Osteocyte (in vitro differentiated cells): ENCODE measurements around the gene VOPP1. TPM values are rescaled to one million over a fixed set of nuclear protein-coding genes. Genes with fewer than 3 reads are reported as not detected.

Source experiments
- DNase-seq: peaks from one replicate; pipeline ENCODE4 v3.0.0; 2021; ENCODE audit warnings: mixed read lengths; ENCODE audit not compliant: unreplicated experiment; ENCODE audit errors: extremely low spot score
- H3K27ac Mint-ChIP-seq: one replicate; pipeline ENCODE4 v1.8.0; 2021; ENCODE audit warnings: mild to moderate bottlenecking, mixed read lengths; ENCODE audit not compliant: unreplicated experiment
- H3K27me3 Mint-ChIP-seq: one replicate; pipeline ENCODE4 v1.8.0; 2021; ENCODE audit warnings: mixed read lengths; ENCODE audit not compliant: unreplicated experiment
- H3K36me3 Mint-ChIP-seq: one replicate; pipeline ENCODE4 v1.8.0; 2021; ENCODE audit warnings: mixed read lengths; ENCODE audit not compliant: unreplicated experiment
- H3K4me1 Mint-ChIP-seq: one replicate; pipeline ENCODE4 v1.8.0; 2021; ENCODE audit warnings: mixed read lengths; ENCODE audit not compliant: unreplicated experiment
- H3K4me3 Mint-ChIP-seq: one replicate; pipeline ENCODE4 v1.8.0; 2021; ENCODE audit warnings: mild to moderate bottlenecking, moderate library complexity, mixed read lengths; ENCODE audit not compliant: unreplicated experiment
- H3K9me3 Mint-ChIP-seq: one replicate; pipeline ENCODE4 v1.8.0; 2021; ENCODE audit warnings: mixed read lengths; ENCODE audit not compliant: unreplicated experiment
- total RNA-seq: library from RNA; stranded (reverse); gene quantifications from 2 replicates; pipeline ENCODE4 v1.2.1, GENCODE V29; 2021
- TF ChIP-seq, protein P1 (sequence below): fragments of 200-600 bp; sonication (generic); IDR thresholded peaks from 2 replicates; pipeline ENCODE4 v1.5.0; 2021; ENCODE audit warnings: antibody characterized with exemption, mild to moderate bottlenecking, moderate library complexity

VOPP1 gene
- total RNA-seq, 1 donor from 2014 or later: 86.6 TPM

DNA sequence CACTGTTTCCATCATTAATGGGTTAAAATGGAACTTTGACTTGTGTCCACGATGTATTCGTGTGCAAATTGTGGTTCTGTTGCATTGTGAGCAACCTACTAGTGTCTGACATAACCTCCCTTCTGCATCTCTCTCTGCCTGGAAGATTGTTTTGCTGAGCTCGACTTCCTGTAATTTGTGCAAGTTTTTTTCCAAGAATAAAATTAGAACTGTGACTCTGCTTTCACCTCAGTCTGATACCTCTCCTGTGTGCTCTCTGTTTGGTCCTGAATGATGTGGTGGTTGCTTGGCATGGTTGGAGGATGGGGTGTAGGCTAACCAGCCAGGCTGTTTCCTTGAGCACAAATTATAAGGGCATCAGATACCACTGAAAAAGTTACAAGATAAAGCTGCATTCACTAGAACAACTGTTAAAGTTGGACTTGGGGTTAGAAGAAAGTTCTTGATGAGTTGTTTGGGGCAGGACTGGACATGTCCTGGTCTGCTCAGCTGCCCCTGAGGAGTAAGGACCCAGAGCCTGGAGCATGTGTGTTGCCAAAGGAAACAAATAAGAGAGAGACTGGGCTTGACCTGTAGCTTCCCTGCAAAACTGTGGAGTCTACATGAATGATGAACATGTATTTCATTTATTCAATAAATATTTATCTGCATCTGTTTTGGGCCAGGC lies 1.9 kb upstream of the VOPP1 start:
- peak overlapping the region; percentile 58 for H3K4me3 Mint-ChIP-seq
- no peaks in the 10 kb centered on the region for H3K36me3 Mint-ChIP-seq
- peak overlapping the region; percentile 63 for H3K27ac Mint-ChIP-seq
- peaks cover 11% of the 10 kb centered on the region for H3K27me3 Mint-ChIP-seq
- TF ChIP-seq, protein P1, sequence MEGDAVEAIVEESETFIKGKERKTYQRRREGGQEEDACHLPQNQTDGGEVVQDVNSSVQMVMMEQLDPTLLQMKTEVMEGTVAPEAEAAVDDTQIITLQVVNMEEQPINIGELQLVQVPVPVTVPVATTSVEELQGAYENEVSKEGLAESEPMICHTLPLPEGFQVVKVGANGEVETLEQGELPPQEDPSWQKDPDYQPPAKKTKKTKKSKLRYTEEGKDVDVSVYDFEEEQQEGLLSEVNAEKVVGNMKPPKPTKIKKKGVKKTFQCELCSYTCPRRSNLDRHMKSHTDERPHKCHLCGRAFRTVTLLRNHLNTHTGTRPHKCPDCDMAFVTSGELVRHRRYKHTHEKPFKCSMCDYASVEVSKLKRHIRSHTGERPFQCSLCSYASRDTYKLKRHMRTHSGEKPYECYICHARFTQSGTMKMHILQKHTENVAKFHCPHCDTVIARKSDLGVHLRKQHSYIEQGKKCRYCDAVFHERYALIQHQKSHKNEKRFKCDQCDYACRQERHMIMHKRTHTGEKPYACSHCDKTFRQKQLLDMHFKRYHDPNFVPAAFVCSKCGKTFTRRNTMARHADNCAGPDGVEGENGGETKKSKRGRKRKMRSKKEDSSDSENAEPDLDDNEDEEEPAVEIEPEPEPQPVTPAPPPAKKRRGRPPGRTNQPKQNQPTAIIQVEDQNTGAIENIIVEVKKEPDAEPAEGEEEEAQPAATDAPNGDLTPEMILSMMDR: no peak
- no peaks in the 10 kb centered on the region for H3K9me3 Mint-ChIP-seq
- peaks cover 38% of the 10 kb centered on the region for H3K4me1 Mint-ChIP-seq
- no peak for DNase-seq

DNA sequence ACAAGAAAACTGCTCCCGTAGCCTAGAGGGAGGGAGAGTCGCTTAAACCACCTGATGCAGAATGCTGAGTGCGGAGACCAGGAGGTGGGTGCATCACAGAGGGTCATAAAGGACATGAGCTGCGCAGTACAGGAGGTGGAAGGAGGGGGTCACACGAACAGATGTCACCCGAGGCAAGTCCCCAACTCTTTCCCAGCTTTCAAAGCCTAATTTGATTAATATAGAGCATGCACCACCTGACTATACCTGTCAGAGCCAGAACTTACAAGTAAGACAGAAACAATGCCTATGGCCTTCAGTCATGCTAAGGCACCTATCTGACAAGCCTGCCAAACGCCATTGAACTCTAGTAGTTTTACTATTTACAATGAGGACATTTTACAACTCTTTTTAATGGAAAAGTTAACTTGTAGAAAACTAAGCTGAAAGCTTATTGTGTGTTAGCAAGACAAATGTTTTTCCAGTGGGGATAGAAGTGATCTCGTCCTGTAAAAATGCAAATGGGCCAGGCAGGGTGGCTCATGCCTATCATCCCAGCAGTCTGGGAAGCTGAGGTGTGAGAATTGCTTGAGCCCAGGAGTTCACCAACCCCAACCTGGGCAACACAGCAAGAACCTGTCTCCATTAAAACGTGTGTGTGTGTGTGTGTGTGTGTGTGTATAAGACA lies 1.1 kb upstream of the VOPP1 start:
- peak overlapping the region; percentile 82 for H3K4me3 Mint-ChIP-seq
- no peaks in the 10 kb centered on the region for H3K36me3 Mint-ChIP-seq
- DNase-seq: no peak
- peaks cover 45% of the 10 kb centered on the region for H3K4me1 Mint-ChIP-seq
- peak overlapping the region; percentile 85 for H3K27ac Mint-ChIP-seq
- TF ChIP-seq, protein P1: no peak
- peaks cover 3% of the 10 kb centered on the region for H3K27me3 Mint-ChIP-seq
- no peaks in the 10 kb centered on the region for H3K9me3 Mint-ChIP-seq

DNA sequence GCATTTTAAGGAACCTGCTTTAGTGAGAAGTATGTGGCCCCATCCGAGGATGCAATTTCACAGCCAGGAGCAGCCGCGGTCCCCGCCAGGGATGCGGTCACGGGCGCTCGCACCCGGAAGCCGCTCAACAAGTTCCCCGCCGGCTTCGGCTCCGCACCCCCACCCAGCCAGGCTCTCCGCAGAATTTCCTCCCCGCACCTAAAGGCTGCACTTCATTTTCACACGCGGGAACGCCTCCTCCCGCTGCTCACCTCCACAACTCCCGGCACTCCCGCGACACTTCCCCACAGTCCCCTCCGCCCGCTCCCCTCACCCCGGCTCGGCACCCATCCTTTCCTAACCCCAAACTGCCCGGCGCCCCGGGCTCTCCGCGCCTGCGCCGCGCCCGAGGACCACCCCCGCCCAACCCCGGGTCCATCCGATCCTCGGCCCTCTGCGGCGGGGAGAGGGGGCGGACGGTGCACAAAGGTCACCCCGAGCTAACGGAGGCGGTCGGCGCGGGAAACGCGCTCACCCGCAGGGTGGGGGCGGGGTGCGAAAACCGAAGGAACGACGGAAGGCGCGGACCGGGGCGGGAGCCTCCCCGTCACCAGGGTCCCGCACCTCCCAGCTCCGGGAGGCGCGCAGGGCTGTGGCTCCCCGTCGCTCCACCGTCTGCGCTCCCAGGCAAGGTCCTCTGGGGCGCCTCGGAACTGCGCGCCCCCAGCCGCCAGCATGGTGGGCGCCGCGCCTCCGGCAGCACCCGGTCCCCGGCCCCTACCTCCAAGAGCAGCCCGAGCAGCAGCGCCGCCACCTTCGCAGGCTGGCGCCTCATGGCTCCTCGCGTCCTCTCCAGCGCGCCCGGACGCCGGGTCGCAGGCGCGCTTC lies 558 bp downstream of the VOPP1 start:
- DNase-seq: no peak
- H3K27ac Mint-ChIP-seq: peak overlapping the region; percentile 91

DNA sequence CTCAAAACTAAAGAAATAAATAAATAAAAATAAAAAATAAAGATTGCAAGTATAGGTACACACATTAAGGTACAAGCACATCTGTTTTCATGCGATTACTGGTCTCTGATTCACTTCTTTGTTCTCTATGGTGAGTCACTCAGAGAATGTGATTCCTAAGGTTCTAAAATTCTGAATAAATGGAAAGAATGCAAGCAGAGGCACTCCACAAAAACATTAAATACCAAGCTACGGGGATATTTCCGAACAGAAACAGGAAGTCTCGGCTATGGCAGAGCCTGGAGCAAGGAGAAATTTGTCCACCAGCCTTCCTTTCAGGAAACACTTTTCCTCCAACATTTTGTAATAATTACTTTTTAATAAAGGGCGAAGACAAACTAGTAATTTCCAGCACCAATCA lies 1.4 kb downstream of the VOPP1 start:
- Mint-ChIP-seq H3K4me1 (peaks cover 54% of the 10 kb centered on the region), H3K4me3 (peak overlapping the region; percentile 94)

More for the DNA sequence above, 558 bp downstream of the VOPP1 start:
- Mint-ChIP-seq H3K9me3 (no peaks in the 10 kb centered on the region), H3K4me1 (peaks cover 54% of the 10 kb centered on the region), H3K27me3 (peaks cover 2% of the 10 kb centered on the region), H3K36me3 (no peaks in the 10 kb centered on the region), H3K4me3 (peak overlapping the region; percentile 94)
- TF ChIP-seq, protein P1: no peak

More for the DNA sequence above, 1.4 kb downstream of the VOPP1 start:
- H3K27ac Mint-ChIP-seq: peak overlapping the region; percentile 91
- no peak for DNase-seq
- no peaks in the 10 kb centered on the region for H3K36me3 Mint-ChIP-seq
- TF ChIP-seq, protein P1: no peak
- no peaks in the 10 kb centered on the region for H3K9me3 Mint-ChIP-seq
- H3K27me3 Mint-ChIP-seq: peaks cover 2% of the 10 kb centered on the region
